Inferior parietal cortex (tissue), 1 donor: ENCODE data around the gene ZNF8.
"Not testable (repeated sequence)": the region's sequence is repeated elsewhere in the genome, so short reads cannot be mapped to it uniquely, and the experiment has no call there.

ENCODE experiments used
- DNase-seq: peaks from one replicate; pipeline ENCODE4 v3.0.0-alpha.2; 2016; ENCODE audit errors: extremely low spot score

Gene ZNF8

GRCh38 chr19:58296104-58296503 lies 17.3 kb downstream of the ZNF8 start:
- no peak for DNase-seq

DNA sequence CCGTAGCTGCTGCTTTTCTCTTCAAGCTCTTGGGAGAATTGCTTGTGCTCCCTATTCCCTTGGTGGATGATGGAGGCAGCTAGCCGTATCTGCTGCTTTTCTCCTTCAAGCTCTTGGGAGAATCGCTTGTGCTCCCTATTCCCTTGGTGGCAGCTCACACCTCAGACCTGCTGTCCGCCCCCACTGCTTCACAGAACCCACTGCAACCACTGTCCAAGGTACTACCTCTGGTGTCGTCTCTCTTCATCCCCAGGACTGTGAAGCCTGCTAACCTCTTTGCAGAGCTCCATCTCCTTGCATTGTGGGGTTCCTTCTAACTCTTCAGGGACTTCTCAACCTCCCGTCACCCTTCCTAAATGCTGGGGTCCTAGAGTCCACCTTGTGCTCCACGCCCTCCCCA lies 21.9 kb downstream of the ZNF8 start:
- no peak for DNase-seq

DNA sequence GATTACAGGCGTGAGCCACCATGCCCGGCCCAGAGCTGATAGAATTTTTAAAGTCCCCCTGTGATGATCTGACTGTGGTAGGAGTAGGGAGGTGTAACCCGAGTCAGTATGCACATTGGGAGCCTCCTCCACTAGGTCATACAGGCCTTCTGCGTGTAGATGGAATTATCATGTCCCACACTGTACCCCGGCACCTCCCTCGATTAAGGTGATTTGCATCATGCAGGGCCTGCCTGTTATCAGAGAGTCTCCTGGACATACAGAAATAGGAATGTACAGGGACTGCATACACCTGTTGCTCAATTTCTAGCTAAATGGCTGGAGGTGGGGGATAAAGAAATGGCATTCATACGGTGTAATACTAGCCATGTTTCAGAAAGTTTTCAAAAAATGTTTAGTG lies 25.5 kb downstream of the ZNF8 start:
- DNase-seq: no peak

GRCh38 chr19:58304748-58305064 lies 26.0 kb downstream of the ZNF8 start:
- no peak for DNase-seq

- DNase-seq: peak; percentile 97
Measured at GRCh38 chr19:58305065-58305931, 26.5 kb downstream of the ZNF8 start, which contains the start of gene ERVK3-1. Gene ERVK3-1, plus strand, starts transcription at chr19:58305377. Its CDS starts 6,792 bp downstream, at chr19:58312169.

DNA sequence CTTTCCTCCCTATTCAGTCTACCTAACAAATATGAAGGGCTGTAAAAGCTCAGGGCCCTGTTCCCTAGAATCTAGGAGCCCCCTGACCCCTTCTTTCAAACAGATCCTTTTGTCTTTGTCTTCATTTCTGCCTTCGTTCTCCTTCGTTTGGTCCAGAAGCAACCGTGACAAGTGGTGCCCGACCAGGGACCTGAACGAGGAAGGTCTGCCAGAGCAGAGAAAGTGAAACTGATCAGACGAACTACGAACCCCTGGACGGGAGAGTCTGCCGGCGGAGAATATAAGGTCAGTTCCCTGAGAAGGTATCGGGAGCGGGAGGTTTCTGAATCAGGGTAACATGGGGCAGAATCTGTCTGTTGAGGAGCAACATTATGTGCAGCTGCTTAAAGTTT lies 27.2 kb downstream of the ZNF8 start:
- no peak for DNase-seq

DNA sequence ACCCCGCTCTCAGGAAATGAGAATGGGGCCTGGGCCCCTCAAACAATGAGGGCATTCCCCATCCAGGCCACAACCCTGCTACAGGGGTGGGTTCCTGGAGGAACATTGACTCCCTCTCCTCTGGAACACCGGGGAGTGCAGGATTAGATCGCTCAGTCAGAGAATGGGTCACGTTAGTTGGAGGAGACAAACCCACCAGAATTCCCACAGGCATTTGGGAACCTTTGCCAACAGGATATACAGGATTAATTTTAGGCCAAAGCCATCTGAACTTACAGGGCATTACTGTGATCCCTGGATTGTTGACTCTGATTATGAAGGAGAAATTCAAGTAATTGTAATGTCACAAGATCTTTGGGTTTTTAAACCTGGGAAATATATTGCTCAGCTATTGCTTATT lies 29.0 kb downstream of the ZNF8 start:
- DNase-seq: no peak

DNA sequence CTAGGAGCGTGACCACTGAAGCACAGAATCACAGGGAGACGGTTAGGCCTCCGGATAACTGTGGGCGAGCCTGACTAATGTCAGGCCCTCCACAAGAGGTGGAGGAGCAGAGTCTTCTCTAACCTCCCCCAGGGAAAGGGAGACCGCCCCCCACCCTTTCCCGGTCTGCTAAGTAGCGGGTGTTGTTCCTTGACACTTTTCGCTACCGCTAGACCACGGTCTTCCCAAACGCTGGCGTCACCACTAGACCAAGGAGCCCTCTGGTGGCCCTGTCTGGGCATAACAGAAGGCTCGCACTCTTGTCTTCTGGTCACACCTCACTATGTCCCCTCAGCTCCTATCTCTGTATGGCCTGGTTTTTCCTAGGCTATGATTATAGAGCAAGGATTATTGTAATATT lies 31.9 kb downstream of the ZNF8 start:
- not testable (repeated sequence) for DNase-seq

GRCh38 chr19:58311345-58311865 lies 32.6 kb downstream of the ZNF8 start:
- peak; percentile 39 for DNase-seq

DNA sequence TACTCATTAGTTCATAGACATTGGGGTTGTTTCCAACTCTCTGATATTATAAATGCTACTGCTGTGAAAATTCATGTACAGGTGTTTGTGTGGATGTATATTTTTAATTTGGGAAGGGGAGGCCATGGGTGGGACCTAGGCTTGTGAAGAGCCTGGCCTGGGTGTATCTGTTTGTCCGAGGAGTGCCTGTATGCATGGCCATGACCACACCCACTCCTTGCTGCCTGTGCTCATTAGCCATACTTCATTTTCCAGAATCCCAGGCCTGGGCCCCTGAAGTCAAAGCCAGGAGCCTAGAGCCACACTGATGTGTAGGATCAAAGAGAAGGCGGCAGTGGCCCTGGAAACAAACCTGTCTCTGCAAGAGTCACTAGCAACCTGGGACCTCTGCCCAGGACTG lies 36.8 kb downstream of the ZNF8 start:
- no peak for DNase-seq

- no peak for DNase-seq
Measured at GRCh38 chr19:58317476-58318072, 38.8 kb downstream of the ZNF8 start.

GRCh38 chr19:58318297-58318696 lies 39.5 kb downstream of the ZNF8 start:
- no peak for DNase-seq

GRCh38 chr19:58319241-58319640 lies 40.5 kb downstream of the ZNF8 start:
- DNase-seq: no peak

DNA sequence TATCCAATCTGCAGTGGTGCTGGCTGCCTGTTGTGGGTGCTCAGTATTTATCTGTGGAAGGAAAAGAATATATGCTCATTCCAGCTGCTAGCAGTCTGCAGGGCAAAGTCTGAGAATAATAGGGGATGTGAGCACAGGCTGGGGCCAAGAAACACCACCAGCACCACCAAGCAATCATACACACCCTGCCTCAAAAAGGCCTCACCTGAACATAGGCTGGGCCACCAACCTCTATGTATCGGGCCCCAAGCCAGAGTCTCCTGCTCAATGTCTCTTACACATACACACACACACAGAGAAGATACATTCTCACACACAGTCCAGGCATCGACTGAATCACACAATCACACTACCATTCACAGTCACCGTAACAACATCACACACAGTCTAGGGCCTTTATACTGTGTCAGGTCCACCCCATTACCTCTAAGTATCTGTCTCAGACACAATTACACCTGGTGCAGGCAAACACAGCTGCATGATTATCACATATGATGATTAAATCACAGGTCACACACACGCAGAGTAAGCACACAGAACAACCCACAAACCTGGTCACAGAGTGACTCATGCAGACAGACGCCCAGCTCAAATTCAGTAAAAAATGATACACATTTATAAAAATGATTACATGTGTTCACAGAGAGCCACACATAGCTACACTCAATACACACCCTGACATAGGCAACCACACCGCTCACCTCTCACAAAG lies 46.7 kb downstream of the ZNF8 start:
- no peak for DNase-seq

DNA sequence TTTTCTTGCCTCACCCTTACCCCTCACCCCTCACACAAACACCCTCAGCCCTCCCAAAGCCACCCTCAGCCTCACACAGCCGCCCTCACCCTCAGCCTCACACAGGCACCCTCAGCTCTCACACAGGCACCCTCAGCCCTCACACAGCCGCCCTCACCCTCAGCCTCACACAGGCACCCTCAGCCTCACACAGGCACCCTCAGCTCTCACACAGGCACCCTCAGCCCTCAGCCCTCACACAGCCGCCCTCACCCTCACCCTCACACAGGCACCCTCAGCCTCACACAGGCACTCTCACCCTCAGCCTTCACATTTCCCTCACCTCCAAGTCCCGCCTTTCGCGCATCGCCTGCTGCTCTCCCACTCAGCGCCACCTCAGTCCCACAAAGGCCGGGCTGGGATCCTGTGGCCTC lies 47.8 kb downstream of the ZNF8 start:
- no peak for DNase-seq

- peak; percentile 98 for DNase-seq
Measured at GRCh38 chr19:58326914-58327726, 48.4 kb downstream of the ZNF8 start, which contains the start of gene ZSCAN22. Gene ZSCAN22, plus strand, starts transcription at chr19:58326994. Its CDS starts 7,809 bp downstream, at chr19:58334803.

DNA sequence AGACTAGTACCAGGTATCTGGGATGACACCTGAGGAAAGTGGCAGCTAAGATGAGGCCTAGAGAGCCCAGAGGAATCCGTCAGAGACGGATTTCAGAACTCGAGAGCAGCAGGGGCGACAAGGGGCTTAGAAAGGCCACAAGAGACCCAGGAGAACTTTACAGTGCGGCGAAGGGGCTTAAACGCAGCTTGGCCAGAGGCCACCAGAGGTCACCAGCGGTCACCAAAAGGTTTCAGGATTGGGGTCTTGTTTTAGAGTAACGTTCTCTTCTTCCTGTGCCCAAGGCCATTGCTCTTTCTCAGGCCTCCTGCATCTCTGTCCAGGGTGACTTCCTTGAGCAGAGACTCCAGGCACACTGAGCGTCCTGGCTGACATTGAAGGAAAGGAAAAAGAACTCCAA lies 50.2 kb downstream of the ZNF8 start:
- no peak for DNase-seq

DNA sequence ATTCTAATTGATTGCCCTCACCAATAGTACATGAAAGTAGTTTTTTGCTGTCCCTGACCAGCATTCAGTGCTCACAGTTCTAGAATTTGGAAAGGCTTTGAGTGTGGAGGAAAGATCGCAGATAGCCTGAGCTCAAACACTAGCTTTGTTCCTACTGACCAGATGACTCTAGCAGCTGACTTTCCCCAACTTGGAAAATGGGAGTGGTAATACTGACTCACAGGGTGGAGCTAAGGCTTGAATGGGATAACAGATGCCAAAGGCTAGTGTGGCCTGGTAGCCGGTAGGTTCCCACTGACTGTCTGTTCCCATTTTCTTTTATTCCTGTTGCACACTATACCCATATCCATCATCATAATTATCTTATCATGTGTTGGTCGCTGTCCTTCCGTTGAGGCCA lies 51.7 kb downstream of the ZNF8 start:
- DNase-seq: peak; percentile 86

- DNase-seq: no peak
Measured at GRCh38 chr19:58332697-58333096, 53.9 kb downstream of the ZNF8 start.

DNA sequence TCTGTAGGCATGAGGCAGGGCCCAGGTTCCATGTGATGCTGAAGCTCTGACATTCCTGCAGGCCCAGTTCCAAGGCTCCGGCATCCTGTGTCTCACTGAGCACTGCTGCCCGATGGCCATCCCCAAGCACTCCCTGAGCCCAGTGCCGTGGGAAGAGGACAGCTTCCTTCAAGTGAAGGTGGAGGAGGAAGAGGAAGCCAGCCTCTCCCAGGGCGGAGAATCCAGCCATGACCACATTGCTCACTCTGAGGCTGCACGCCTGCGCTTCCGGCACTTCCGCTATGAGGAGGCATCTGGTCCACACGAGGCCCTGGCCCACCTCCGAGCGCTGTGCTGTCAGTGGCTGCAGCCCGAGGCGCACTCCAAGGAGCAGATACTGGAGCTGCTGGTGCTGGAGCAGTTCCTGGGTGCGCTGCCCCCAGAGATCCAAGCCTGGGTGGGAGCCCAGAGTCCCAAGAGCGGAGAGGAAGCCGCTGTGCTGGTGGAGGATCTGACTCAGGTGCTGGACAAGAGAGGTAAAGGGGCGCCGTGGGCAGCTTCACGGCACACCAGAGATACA lies 56.0 kb downstream of the ZNF8 start:
- no peak for DNase-seq

GRCh38 chr19:58335630-58336029 lies 56.9 kb downstream of the ZNF8 start:
- DNase-seq: no peak
